ENCODE results near the gene NOSTRIN. TPM values are rescaled to one million over a fixed set of nuclear protein-coding genes. Genes with fewer than 3 reads are reported as not detected.
"Not testable (repeated sequence)": the region's sequence is repeated elsewhere in the genome, so short reads cannot be mapped to it uniquely, and the experiment has no call there.

The NOSTRIN gene
- total RNA-seq, 1 donor from 2014 or later, result 0.42 TPM

DNA sequence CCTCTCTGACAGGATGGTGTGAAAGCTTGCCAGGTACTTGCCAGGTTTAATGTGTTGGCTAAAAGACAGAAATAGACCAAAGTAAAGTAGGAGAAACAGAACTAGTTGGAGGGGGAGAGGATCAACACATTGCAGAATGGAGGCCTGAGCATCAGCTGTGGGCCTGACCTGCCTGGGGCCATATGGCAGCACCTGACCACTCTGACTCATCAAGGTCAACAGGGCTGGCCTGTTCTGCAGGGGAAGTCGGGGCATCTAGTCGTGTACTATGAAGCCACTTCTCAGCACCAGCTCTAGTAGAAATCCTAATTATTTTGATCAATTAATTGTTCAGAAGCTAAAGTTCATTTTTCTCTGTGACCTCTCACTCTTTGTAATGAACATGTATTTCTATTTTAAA lies 35.8 kb upstream of the NOSTRIN start:
- Histone ChIP-seq H3K4me3 (ENCODE audit: low read depth, low read length) (no peak overlapping the region), H3K27me3 (ENCODE audit: control insufficient read depth, insufficient read depth, low read length) (no peaks in the 10 kb centered on the region), H3K36me3 (ENCODE audit: control insufficient read depth, insufficient read depth, low read length) (no peaks in the 10 kb centered on the region)
- no peak for DNase-seq (ENCODE audit: low read depth)
- TF ChIP-seq, protein P1, sequence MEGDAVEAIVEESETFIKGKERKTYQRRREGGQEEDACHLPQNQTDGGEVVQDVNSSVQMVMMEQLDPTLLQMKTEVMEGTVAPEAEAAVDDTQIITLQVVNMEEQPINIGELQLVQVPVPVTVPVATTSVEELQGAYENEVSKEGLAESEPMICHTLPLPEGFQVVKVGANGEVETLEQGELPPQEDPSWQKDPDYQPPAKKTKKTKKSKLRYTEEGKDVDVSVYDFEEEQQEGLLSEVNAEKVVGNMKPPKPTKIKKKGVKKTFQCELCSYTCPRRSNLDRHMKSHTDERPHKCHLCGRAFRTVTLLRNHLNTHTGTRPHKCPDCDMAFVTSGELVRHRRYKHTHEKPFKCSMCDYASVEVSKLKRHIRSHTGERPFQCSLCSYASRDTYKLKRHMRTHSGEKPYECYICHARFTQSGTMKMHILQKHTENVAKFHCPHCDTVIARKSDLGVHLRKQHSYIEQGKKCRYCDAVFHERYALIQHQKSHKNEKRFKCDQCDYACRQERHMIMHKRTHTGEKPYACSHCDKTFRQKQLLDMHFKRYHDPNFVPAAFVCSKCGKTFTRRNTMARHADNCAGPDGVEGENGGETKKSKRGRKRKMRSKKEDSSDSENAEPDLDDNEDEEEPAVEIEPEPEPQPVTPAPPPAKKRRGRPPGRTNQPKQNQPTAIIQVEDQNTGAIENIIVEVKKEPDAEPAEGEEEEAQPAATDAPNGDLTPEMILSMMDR (IDR thresholded peaks at IDR 0.05; ENCODE audit: insufficient read depth, low read length, poor library complexity, severe bottlenecking), result no peak

DNA sequence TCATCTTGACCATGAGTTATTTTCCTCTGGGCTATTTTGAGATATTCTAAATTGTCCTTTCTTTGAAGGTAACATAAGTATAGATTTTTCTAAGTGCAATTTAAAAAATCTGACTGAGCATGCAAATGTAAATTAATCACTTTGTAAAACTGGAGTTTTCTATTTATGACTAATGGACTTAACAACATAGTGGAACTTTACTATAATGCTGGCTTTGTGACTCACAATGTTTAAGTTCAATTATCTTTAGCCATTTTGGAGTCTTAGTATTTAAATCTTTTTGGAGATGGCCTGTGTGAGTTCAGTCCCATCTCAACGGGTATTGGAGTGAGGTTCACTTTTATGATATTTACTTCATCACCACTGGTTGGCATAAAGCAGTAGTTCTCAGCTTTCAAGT lies 35.2 kb upstream of the NOSTRIN start:
- no peak overlapping the region for H3K4me3 ChIP-seq (ENCODE audit: low read depth, low read length)
- no peaks in the 10 kb centered on the region for H3K36me3 ChIP-seq (ENCODE audit: control insufficient read depth, insufficient read depth, low read length)
- DNase-seq (ENCODE audit: low read depth), result no peak

GRCh38 chr2:168768357-168768756 lies 34.1 kb upstream of the NOSTRIN start:
- H3K36me3 ChIP-seq (ENCODE audit: control insufficient read depth, insufficient read depth, low read length); H3K27me3 ChIP-seq (ENCODE audit: control insufficient read depth, insufficient read depth, low read length); H3K4me3 ChIP-seq (ENCODE audit: low read depth, low read length); DNase-seq (ENCODE audit: low read depth): not testable (repeated sequence)

More for the DNA sequence above, 35.2 kb upstream of the NOSTRIN start:
- H3K27me3 ChIP-seq (ENCODE audit: control insufficient read depth, insufficient read depth, low read length), result no peaks in the 10 kb centered on the region
- TF ChIP-seq, protein P1 (IDR thresholded peaks at IDR 0.05; ENCODE audit: insufficient read depth, low read length, poor library complexity, severe bottlenecking), result no peak

DNA sequence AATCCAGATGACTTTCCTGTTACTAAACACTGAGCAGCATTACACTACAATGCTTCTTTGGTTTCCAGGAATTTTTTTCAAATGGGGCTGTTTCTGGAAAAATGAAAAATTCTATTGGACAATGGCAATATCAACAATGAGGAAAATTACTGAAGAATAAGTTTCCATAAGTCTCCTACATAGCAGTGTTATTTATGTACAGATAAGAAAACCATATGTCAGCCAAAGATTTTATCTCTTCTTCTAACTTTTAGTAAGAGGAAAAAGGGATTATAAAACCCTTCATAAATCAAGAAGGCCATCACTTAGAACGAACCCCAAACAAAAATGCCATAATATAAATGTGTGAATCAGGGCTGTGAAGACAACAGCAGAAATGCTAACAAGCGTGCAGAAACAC lies 31.6 kb upstream of the NOSTRIN start:
- no peaks in the 10 kb centered on the region for H3K36me3 ChIP-seq (ENCODE audit: control insufficient read depth, insufficient read depth, low read length)
- TF ChIP-seq, protein P1 (IDR thresholded peaks at IDR 0.05; ENCODE audit: insufficient read depth, low read length, poor library complexity, severe bottlenecking), result no peak
- no peaks in the 10 kb centered on the region for H3K27me3 ChIP-seq (ENCODE audit: control insufficient read depth, insufficient read depth, low read length)
- H3K4me3 ChIP-seq (ENCODE audit: low read depth, low read length), result no peak overlapping the region
- no peak for DNase-seq (ENCODE audit: low read depth)

- Histone ChIP-seq H3K36me3 (ENCODE audit: control insufficient read depth, insufficient read depth, low read length) (no peaks in the 10 kb centered on the region), H3K4me3 (ENCODE audit: low read depth, low read length) (no peak overlapping the region), H3K27me3 (ENCODE audit: control insufficient read depth, insufficient read depth, low read length) (no peaks in the 10 kb centered on the region)
- TF ChIP-seq, protein P1 (IDR thresholded peaks at IDR 0.05; ENCODE audit: insufficient read depth, low read length, poor library complexity, severe bottlenecking), result no peak
- no peak for DNase-seq (ENCODE audit: low read depth)
These were observed 29.7 kb upstream of the NOSTRIN start for GRCh38 chr2:168772704-168773103.

DNA sequence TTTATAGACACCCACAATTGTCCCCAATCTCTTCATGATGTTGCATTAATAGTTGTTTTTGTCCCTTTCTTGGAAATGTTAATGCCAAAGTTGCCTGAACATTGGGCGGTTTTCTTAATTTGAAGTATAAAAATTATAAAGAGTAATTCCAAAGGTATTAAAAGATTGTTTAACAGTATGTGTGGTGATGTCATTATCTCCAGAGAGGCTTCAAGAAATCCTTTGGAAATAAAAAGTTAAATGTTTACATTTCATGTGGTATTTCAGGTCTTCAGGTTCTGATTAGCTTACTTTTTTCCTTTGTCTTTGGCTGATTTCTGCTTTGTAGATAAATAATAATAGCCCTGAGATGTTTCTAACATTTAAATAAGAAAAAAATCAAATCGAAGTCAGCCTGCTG lies 29.3 kb upstream of the NOSTRIN start:
- Histone ChIP-seq H3K36me3 (ENCODE audit: control insufficient read depth, insufficient read depth, low read length) (no peaks in the 10 kb centered on the region), H3K4me3 (ENCODE audit: low read depth, low read length) (no peak overlapping the region), H3K27me3 (ENCODE audit: control insufficient read depth, insufficient read depth, low read length) (no peaks in the 10 kb centered on the region)
- no peak for DNase-seq (ENCODE audit: low read depth)
- TF ChIP-seq, protein P1 (IDR thresholded peaks at IDR 0.05; ENCODE audit: insufficient read depth, low read length, poor library complexity, severe bottlenecking), result no peak

All from kidney epithelial cell (primary cell).